Activated CD4-positive, alpha-beta T cell treated with anti-CD3 and anti-CD28 coated beads, Interleukin-2, Interleukin-4, amounts not matched to agents 100 ng/mL and 50 ng/mL, durations not matched to agents 16 hours and 8 hours (primary cell): ENCODE measurements around the gene GRIK1.

Experiments used
- DNase-seq: peaks from one replicate; pipeline ENCODE4 v3.0.0-alpha.2; 2020; ENCODE audit warnings: low spot score

Gene GRIK1

DNA sequence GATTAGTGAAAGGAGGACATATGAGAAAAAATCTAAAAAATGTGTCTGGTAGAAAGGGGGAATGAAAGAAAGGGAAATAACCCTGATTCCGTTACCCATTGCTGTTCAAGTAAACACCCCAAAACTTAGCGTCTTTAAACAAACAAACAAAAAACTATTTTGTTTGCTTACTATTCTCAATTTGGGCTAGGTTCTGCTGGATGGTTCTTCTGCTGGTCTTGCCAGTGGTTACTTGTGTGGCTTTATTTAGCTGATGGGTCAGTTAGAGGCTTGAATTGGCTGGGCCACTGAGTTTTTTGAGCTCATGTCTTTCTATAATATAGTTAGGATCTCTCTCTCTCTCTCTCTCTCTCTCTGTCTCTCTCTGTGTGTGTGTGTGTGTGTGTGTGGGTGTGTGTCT, 112.1 kb downstream of the GRIK1 start:
- no peak for DNase-seq

GRCh38 chr21:29827236-29827635, 112.6 kb downstream of the GRIK1 start:
- no peak for DNase-seq

- DNase-seq: no peak
Observed at GRCh38 chr21:29826386-29826785, 113.4 kb downstream of the GRIK1 start.

DNA sequence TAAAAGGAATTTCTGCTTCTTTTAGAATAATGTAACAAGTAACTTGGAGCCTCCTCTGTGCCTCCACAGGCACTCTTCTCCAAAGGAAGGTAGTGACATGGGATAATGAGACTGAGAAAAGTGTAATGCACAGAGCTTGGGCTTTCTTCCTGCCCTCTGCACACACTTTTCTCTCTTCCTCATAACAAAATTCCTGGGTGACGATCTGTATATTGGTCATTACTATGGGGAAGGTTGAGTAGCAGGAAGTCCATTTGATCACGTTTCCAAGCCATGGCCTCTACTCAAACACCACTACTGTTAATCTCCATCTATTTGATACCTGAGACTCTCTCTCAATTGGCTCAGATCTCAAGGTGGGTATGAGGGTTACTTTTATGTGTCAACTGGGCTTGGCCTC, 113.9 kb downstream of the GRIK1 start:
- no peak for DNase-seq

DNA sequence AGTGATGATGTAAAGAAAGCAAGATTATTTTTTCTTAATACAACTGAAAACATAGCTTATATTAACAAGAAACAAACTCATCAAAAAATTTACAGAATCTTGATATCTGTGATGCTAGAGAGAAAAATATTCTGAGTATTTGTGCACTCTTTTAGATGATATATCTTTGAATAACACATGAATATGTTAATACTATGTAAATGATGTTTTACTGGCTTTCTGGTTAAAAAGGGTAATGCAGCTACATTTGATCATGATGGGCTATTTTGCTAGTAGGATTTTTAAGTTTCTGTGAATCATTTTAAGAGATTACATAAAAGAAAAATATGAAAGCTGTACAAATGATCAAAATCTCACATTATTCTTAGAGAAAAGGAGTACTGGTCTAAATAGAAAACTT, 114.5 kb downstream of the GRIK1 start:
- DNase-seq: no peak

DNA sequence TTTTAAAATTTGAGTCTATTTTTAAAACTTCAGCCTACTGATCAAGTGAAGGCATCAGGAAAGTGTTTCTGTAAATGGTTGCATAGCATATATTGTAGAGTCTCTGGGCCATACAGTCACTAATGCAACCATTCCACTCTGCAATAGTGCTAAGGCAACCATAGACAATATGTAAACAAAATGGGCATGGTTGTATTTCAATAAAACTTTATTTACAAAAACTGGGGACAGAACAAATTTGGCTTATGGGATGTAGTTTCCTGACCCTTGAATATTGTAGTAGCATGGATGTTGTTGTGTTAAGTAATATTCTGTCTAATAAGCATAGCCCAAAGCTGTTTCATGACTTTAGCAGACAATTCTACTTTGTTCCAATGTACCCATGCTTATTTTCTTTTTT, 117.7 kb downstream of the GRIK1 start:
- no peak for DNase-seq

DNA sequence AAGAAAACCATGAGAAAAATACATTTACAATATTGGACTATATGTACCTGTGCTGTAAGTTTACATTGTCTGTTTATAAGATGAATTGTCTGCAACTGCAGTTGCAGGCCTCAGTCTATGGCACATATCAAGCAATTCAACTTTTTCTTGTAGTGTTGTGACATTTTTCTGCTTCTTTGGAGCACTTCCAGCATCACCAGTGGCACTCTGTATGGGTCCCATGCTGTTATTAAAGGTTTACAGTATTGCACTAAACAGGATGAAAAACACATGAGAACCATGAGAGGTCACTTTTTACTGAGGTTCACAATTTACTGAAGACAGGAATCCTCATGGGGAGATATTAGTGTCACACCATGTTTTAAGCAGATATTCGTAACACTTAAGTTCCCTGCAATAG, 118.6 kb downstream of the GRIK1 start:
- DNase-seq: no peak

GRCh38 chr21:29819675-29820326, 120.0 kb downstream of the GRIK1 start:
- DNase-seq: no peak

GRCh38 chr21:29818383-29818921, 121.3 kb downstream of the GRIK1 start:
- DNase-seq: no peak

DNA sequence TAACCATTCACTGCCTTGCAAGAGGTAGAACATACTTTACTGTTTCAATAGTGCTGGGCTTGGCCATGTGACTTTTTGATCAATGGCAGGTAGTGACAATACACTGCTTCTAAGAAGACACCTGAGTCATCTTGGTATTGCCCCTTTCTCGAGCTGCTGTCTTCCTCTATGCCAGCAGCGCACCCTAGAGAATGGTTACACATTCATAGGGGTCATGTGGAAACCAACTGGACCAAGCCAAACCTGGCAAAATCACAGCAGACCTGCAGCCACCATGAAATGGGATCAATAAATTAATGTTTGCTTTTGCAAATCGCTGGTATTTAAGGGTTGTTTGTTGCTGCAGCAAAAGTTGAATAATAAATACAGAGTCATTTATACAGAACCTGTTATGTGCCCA, 122.3 kb downstream of the GRIK1 start:
- no peak for DNase-seq

GRCh38 chr21:29812947-29813346, 126.8 kb downstream of the GRIK1 start:
- no peak for DNase-seq

DNA sequence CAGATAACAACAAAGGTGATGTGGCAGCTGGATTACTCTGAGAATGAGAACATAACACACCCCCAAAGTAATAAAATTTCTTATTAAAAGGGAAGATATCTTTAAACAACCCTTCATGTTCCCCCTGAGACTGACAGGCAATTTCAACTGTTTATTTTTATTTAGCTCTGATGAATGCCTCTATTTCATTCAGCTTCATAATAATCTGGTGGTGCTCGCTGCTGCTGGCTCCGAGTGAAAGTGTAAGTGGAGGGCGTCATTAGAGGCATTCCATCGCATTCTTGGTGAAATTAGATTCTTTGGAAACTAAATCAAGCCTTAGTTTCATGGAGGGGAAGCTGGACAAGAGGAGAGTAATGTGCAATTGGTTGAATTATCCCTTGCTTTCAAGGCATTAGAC, 128.9 kb downstream of the GRIK1 start:
- no peak for DNase-seq

DNA sequence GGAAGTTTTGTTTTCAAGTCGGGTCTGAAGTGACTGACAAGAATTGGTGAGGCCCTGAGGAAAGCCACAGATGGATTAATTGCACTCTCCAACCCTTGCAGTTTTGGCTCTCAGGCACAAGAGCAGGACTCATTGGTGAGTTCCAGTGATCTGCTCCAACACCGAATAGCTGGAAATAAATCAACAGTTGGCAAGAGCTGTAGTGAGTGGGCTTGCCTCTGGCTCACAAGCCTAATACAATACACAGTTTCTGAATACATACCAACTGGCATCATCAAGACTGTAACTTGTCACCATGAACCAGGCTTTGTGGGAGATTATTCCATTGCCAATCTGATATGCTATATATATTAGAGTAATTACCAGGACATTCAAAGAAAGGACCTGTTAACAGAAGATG, 131.6 kb downstream of the GRIK1 start:
- DNase-seq: no peak

GRCh38 chr21:29805105-29805504, 134.7 kb downstream of the GRIK1 start:
- DNase-seq: no peak

DNA sequence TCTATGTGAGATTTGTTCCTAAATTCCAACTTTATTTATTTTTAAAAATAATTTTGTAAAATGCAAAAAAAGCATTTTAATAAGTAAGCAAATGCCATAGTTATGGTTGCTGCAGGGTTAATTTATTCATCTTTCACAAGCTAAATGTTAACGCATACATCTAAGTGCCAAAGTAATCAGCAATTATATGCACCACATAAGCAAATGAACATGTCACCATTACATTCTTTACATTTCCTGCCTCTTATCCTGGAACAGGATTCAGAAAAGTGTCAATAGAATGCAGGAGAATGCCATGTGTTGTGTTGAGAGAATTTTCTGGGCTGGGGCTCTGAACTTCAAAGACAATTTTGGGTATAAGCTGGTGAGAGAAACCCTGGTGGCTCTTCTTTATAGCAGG, 136.6 kb downstream of the GRIK1 start:
- DNase-seq: no peak

DNA sequence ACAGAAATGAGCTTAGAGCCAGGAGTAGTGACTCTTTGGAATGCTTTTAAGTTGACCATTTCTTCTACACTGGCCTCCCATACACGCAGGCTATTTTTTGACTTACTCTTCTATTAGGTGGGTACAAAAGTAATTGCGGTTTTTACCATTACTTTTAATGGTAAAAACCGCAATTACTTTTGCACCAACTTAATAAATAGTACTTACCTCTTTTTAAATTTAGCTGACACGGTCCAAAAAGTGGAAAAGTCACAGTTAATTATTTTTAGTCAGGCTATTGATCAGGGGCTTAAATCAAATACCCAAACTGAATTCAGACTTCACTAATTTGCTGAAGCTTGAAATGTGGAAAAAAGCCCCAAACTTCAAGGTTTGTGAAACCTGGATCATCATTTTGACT, 138.7 kb downstream of the GRIK1 start:
- DNase-seq: no peak

GRCh38 chr21:29800056-29800455, 139.7 kb downstream of the GRIK1 start:
- no peak for DNase-seq

DNA sequence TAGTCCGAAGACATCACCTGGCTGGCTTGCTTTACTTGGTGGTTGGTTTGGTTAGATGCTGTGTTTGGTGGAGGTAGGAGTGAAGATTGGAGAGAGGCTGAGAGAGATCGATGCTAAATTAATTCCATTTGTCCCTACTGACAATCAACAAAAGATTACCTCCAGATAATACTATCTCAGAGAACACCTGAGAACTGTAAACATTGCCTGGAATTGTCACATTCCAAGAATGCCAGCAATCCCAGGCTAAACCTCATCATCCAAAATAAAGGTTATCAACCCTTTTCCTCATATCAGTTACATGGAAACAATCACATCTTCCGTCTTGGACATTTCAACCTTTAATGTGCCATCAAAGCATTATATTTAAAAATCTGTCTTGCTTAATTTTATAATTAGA, 141.0 kb downstream of the GRIK1 start:
- DNase-seq: no peak

- DNase-seq: no peak
Observed at GRCh38 chr21:29797155-29797554, 142.6 kb downstream of the GRIK1 start.

GRCh38 chr21:29793712-29794111, 146.1 kb downstream of the GRIK1 start:
- DNase-seq: no peak

DNA sequence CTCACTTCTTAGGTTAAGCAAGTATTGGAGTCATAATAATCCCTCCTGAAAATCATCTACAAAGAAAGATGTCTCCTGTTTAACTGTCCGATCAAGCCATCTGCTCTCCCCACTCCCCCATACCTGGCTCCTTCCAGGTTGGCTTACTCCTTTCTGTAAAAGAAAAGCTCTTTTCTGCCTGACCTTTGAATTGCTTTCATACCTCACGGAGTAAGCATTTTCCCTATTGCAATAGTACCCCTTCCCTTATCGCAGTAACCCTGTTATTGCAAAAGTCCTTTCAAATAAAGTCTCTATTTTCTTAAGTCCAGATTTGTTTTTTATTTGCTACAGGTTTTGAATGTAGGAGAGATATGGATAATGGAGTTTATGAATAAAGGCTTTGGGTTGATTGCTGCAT, 150.4 kb downstream of the GRIK1 start:
- DNase-seq: no peak

- no peak for DNase-seq
Observed at GRCh38 chr21:29788752-29789151, 151.0 kb downstream of the GRIK1 start.

GRCh38 chr21:29787361-29787909, 152.4 kb downstream of the GRIK1 start:
- DNase-seq: no peak
